Keratinocyte (primary cell): ENCODE data around the gene ANKRD26.

Source experiments
- EZH2 ChIP-seq: IDR thresholded peaks from one replicate; pipeline ENCODE4 v1.6.1; 2012; ENCODE audit warnings: inconsistent platforms, mild to moderate bottlenecking, low read length, moderate library complexity
- TF ChIP-seq, protein P1 (sequence below), 3 experiments: IDR thresholded peaks in 1 of 3; conservative IDR thresholded peaks in 1 of 3; optimal IDR thresholded peaks in 1 of 3; 2 replicates in 2 of 3; 3 replicates in 1 of 3; pipeline versions ENCODE3 to v1.5.1; 2011; ENCODE audit warnings: low read length in 3 of 3, mild to moderate bottlenecking in 3 of 3, moderate library complexity in 2 of 3, control low read depth in 1 of 3, inconsistent platforms in 1 of 3; ENCODE audit not compliant: insufficient read depth in 2 of 3; ENCODE audit errors: extremely low read depth in 1 of 3

DNA sequence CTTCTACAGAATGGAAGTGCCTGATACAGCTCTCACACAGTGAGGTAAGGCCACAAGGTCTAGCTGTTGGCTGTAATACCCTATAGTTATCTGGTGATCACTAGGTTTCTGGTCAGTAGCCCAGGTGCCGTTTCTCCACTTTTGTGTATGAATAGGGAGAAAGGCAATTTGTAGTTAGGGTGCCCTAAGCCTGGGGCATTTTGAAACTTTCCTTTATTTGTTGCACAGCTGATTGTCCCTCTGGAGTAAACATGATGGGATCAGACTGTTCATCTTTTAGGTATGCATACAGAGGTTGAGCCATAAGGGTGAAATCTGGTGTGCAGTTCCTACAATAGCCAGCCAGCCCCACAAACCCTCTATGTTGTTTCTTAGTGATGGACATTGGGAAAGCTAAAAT lies 112.4 kb downstream of the ANKRD26 start:
- TF ChIP-seq, protein P1, sequence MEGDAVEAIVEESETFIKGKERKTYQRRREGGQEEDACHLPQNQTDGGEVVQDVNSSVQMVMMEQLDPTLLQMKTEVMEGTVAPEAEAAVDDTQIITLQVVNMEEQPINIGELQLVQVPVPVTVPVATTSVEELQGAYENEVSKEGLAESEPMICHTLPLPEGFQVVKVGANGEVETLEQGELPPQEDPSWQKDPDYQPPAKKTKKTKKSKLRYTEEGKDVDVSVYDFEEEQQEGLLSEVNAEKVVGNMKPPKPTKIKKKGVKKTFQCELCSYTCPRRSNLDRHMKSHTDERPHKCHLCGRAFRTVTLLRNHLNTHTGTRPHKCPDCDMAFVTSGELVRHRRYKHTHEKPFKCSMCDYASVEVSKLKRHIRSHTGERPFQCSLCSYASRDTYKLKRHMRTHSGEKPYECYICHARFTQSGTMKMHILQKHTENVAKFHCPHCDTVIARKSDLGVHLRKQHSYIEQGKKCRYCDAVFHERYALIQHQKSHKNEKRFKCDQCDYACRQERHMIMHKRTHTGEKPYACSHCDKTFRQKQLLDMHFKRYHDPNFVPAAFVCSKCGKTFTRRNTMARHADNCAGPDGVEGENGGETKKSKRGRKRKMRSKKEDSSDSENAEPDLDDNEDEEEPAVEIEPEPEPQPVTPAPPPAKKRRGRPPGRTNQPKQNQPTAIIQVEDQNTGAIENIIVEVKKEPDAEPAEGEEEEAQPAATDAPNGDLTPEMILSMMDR (optimal IDR thresholded peaks at IDR 0.05 in 1 of 3, IDR thresholded peaks at IDR 0.05 in 1 of 3, conservative IDR thresholded peaks at IDR 0.05 in 1 of 3; ENCODE audit: extremely low read depth in 1 of 3, insufficient read depth in 2 of 3, low read length in 3 of 3), result no peak
- TF ChIP-seq EZH2, result no peak
